Activated naive CD4-positive, alpha-beta T cell treated with anti-CD3 and anti-CD28 coated beads, Interleukin-2, amount 50 U/mL, for 16 hours (primary cell): ENCODE data around the gene IQGAP2.
"Not testable (repeated sequence)": the region's sequence is repeated elsewhere in the genome, so short reads cannot be mapped to it uniquely, and the experiment has no call there.

ENCODE experiments used
- DNase-seq: peaks from one replicate; pipeline ENCODE4 v3.0.0-alpha.2; 2020

IQGAP2 gene, protein sequence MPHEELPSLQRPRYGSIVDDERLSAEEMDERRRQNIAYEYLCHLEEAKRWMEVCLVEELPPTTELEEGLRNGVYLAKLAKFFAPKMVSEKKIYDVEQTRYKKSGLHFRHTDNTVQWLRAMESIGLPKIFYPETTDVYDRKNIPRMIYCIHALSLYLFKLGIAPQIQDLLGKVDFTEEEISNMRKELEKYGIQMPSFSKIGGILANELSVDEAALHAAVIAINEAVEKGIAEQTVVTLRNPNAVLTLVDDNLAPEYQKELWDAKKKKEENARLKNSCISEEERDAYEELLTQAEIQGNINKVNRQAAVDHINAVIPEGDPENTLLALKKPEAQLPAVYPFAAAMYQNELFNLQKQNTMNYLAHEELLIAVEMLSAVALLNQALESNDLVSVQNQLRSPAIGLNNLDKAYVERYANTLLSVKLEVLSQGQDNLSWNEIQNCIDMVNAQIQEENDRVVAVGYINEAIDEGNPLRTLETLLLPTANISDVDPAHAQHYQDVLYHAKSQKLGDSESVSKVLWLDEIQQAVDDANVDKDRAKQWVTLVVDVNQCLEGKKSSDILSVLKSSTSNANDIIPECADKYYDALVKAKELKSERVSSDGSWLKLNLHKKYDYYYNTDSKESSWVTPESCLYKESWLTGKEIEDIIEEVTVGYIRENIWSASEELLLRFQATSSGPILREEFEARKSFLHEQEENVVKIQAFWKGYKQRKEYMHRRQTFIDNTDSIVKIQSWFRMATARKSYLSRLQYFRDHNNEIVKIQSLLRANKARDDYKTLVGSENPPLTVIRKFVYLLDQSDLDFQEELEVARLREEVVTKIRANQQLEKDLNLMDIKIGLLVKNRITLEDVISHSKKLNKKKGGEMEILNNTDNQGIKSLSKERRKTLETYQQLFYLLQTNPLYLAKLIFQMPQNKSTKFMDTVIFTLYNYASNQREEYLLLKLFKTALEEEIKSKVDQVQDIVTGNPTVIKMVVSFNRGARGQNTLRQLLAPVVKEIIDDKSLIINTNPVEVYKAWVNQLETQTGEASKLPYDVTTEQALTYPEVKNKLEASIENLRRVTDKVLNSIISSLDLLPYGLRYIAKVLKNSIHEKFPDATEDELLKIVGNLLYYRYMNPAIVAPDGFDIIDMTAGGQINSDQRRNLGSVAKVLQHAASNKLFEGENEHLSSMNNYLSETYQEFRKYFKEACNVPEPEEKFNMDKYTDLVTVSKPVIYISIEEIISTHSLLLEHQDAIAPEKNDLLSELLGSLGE (N-terminal part only)

DNA sequence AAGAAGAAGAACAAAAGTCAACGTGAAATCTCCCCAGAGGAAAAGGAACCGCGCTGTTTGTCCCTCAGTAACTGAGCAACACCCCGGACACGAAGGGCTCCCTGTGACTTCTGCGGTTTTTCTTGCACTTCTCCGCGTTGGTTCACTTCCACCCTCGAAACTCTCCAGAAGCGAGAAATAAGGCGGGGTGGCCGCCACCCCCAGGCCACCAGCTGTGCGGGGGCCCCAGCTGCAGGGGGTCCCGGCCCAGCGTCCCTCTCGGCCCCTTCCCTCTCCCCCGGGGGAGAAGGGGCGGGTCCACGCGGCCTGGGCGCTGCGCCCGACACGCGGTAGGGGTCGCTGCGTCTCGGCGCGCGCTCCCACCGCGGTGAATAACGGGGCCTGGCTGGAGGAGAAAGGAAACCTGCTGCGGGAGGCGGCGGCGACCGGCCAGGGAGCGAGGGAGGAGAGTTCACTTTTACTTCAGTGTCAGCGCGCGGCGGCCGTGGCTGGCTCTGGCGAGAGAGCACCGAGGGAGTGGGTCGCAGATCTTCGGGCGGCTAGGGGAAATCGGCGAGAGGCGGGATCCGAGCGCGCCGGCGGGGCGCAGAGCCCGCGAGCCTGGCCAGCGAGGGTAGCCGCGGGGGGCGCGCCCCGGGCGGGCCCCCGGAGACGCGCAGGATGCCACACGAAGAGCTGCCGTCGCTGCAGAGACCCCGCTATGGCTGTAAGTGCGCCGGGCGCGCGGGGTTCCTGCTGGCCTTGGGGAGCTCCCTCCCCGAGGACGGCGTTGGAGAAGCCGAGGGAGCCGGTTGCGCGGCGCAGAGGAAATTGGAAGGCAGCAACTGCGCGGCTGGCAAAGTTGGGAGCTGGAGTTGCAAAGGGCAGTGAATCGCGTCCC is at the start of gene IQGAP2:
IQGAP2 (plus strand) TSS at position 400 of the 880 bp plus-strand sequence; CDS start at position 661, 261 bp downstream.
- DNase-seq, result peak; percentile 79

DNA sequence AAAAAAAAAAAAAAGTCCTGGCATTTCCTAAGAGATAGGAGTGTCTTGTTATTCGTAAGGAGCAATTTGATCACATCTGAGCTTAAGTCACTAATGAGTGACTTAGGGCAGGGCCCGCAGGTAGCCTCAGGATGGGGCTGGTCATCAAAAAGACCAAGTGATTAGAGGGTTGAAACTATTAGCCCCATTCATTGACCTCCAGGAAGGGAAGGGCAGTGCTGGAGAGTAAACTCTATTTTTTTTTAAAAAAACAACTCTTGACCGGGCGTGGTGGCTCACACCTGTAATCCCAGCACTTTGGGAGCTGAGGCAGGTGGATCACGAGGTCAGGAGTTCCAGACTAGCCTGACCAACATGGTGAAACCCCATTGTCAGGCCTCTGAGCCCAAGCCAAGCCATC is 46.2 kb upstream of the IQGAP2 start:
- DNase-seq, result no peak

- peak; percentile 22 for DNase-seq
These were observed 39.5 kb upstream of the IQGAP2 start for GRCh38 chr5:76363352-76364225.

GRCh38 chr5:76364226-76364589 is 38.9 kb upstream of the IQGAP2 start:
- no peak for DNase-seq

GRCh38 chr5:76365561-76365960 is 37.5 kb upstream of the IQGAP2 start:
- DNase-seq, result no peak

DNA sequence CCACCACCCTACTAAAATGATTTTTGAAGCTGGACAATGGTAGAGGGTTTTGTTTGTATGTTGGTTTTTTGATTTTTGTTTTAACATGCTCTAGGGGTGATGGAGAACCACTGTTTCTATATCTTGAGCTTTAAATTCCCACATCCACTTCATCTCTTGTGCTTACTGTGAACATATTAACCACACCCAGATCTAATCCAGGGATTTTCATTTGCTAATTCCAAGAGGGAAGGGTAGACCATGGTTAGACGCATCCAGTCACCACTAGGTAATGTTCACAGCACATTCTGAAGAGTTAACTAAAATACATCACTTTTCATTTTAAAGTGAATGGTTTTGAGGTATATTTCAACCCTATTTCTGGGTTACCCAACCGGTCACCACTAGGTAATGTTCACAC is 36.5 kb upstream of the IQGAP2 start:
- DNase-seq, result no peak

GRCh38 chr5:76367623-76368371 is 35.3 kb upstream of the IQGAP2 start:
- peak; percentile 33 for DNase-seq

- no peak for DNase-seq
These were observed 34.1 kb upstream of the IQGAP2 start for GRCh38 chr5:76368941-76369340.

- not testable (repeated sequence) for DNase-seq
These were observed 33.4 kb upstream of the IQGAP2 start for GRCh38 chr5:76369668-76370067.

GRCh38 chr5:76371960-76372322 is 31.1 kb upstream of the IQGAP2 start:
- no peak for DNase-seq

DNA sequence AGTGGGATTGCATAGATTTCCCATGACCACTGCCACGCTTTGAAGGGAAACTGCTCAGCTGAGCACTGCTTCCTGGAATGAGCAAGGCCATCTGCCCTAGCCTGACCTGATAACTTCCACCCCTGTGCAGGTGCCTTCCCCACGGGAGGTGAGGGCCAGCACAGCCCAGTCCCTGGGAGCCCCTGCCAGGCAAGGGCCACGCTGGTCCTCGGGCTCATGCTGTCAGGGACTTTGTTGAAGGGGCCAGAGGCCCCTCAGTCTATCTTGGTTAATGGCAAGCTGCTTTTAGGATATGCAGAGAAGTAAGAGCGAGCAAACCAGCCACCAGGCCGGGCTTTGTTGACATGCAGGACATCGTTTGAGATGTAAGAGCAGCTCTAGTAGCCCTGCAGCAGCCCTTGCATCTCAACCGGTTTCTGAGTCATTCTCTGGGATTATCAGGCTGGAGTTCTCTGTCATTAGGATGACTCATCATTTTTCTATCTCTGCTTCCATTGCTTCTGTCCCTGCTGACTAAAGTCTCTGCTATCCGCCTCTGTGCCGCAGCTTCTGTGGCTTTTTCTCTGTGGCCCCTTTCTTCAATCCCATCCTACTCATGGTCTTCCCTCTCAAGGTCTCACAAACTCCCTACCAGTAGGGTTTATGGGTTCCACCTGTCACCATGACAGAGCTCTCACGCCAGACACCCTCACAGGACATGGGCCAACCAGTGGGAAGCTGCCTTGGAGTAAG is 30.6 kb upstream of the IQGAP2 start:
- DNase-seq, result no peak

GRCh38 chr5:76376148-76376865 is 26.8 kb upstream of the IQGAP2 start:
- no peak for DNase-seq

- no peak for DNase-seq
These were observed 26.2 kb upstream of the IQGAP2 start for GRCh38 chr5:76376866-76377230.

- DNase-seq, result no peak
These were observed 24.7 kb upstream of the IQGAP2 start for GRCh38 chr5:76378355-76378754.

GRCh38 chr5:76379316-76379715 is 23.8 kb upstream of the IQGAP2 start:
- no peak for DNase-seq

- no peak for DNase-seq
These were observed 23.2 kb upstream of the IQGAP2 start for GRCh38 chr5:76379855-76380254.

DNA sequence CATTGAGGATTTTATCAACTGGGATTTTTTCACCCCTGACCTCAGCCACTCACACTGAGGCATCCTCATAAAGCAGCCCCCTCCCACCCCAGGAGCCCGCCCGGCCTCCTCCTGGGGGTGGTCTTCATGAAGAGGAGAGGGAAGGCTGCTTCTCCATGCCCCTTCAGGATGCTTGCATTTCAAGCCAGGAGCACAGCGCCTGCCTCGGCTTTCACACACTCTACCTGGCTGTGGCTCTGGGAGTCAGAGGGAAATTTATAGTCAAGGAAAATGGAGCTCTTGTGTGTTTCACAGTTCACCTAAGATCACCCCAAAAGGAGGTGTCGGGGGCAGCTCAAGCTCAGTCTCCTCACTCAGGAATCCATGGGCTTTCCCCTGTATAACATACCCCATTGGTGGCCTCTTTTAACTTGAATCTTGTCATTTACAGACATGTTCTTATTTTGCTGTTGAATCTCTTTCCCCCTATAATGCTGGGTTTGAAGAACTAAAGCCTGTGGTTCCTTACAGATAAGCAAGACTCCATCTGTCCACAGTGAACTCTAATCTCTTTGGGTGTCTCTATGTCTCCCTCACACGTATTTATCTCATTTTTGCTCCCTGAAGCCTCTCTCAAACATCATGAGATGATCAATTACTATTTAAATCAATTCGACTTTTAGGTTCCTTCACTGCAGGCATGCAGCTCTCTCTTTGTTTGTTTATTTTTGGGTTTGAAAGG is 22.6 kb upstream of the IQGAP2 start:
- DNase-seq, result no peak

GRCh38 chr5:76383126-76383832 is 19.8 kb upstream of the IQGAP2 start:
- no peak for DNase-seq
